ENCODE results near the gene TGM3.

GRCh38 chr20:2323051-2323450, 27.2 kb downstream of the TGM3 start:
- no peak for TF ChIP-seq POLR2AphosphoS5 (IDR thresholded peaks at IDR 0.05; ENCODE audit: low read depth, low read length)
- TF ChIP-seq POLR2A (IDR thresholded peaks at IDR 0.05; ENCODE audit: low read depth, low read length): no peak

Measured in GM12891 (cell line).